Measurements from ENCODE around the gene CTNNB1.

CTNNB1 gene

GRCh38 chr3:41198950-41199865 lies at the start of gene CTNNB1:
CTNNB1 (plus strand) TSS chr3:41199505; CDS start chr3:41224069, 24,564 bp downstream.
- peak; percentile 96 for DNase-seq

- no peak for DNase-seq
Observed at GRCh38 chr3:41155834-41156233, 43.5 kb upstream of the CTNNB1 start.

- peak; percentile 6 for DNase-seq
Observed at GRCh38 chr3:41158947-41159346, 40.4 kb upstream of the CTNNB1 start.

GRCh38 chr3:41159588-41160189 lies 39.6 kb upstream of the CTNNB1 start:
- no peak for DNase-seq

- no peak for DNase-seq
Observed at GRCh38 chr3:41162541-41162940, 36.8 kb upstream of the CTNNB1 start.

DNA sequence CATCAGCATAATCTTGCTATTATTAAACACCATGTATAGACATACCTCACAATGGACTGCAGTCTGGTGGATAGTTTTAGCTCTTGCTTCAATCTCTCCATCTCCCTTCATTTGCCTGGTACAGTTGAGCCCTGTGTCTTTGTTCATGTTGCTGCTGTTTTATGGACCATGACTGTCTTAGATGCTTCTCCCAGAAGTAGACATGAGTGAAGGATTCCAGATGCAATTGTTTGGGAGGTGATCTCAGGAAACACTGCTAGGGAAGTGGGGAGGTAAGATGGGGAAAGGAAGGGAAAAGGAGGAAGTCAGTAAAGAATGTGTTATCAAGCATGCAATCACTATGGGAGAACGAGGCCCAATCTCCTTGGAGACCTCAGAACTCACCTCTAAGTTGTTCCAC lies 36.3 kb upstream of the CTNNB1 start:
- DNase-seq = no peak

- DNase-seq = no peak
Observed at GRCh38 chr3:41163421-41163820, 35.9 kb upstream of the CTNNB1 start.

DNA sequence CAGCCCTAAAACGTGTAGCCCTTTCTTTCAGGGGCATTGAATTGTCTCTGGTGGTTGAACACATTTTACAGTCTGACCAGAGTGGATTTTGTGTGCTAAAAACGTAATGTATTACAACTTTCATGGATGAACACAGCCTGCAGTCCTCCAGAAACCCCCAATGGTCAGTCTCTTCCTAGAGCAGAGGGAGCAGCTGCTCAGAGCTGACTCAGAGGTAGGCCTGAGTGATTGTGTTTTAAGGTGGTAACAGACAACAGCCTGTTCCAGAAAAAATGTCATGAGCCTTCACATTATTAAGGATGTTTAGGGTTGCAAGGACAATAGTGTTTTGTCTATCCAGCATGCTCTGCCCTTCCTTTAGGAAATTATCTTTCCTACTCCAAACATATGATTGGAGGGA lies 34.5 kb upstream of the CTNNB1 start:
- no peak for DNase-seq

DNA sequence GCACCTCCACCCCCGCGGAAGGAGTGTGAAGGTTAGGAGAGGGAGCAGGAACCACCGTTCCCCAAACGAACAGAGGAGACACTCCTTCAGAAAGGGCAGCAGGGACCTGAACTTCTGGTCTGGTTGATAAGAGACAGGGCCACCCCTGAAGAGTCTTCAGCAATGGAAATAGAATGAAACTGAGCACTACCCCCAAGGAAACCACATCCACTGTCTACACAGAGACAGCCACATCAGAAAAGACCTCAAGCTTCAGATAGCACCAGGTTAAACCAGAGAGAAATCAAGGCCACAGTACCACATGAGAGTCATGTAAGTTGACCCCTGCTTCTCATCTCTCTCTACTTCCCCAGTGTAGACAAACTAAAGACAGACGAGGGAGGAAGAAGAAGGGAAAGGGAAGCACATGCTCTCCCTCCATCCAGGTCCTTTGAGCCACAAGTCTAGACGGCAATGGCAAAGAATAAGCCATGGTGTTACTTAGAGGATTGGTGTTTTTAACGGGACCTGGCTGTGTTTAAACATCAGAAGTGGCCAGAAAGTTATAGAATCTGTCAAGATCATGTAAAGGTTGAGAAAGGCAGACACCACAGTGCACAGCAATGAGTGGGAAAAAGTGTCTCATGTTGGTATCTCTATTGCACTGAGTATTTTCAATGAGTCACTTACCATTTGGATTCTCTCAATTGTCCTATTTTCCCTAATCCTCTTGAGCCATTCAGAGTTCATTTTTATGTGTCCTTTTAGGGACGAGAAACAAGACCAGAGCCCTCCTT lies 31.4 kb upstream of the CTNNB1 start:
- DNase-seq = no peak

DNA sequence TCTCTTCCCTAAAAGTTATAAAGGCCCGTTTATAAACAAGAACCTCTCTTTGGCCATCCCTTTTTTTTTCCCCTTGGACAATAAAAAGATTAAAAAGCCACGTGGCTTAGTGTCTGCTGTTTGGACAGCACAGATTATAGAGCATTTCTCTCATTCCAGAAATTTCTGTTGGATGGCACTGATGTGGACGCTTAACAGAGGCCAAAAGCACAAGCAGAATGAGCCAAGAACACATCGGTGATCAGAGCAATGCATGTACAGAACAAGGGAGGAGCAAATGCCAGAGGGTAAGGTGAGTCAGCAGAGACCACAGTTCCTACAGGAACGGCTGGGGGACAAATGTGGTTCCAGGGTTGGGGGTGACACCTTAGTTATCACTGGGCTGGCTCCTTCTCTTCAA lies 30.3 kb upstream of the CTNNB1 start:
- no peak for DNase-seq

- DNase-seq = no peak
Observed at GRCh38 chr3:41173926-41174885, 25.1 kb upstream of the CTNNB1 start.

GRCh38 chr3:41175365-41175764 lies 23.9 kb upstream of the CTNNB1 start:
- DNase-seq = no peak

GRCh38 chr3:41176596-41176995 lies 22.7 kb upstream of the CTNNB1 start:
- DNase-seq = no peak

DNA sequence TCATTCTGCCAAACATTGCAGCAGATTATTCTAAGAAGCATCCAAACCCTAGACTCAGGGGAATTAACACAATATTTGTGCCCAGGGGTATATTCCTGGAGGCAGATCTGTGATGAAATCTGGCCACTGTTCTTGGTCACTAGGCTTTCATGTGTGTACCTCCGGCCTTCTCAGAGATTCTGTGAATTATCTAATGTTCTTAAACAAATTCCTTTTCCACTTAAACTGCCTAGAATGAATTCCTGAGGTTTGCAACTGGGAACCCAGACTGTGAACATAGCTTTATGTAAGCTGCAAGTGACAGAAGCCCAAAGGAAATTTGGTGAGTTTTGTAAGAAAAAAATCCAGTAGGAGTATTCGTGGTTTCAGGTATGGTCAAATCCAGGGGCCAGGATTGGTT lies 20.7 kb upstream of the CTNNB1 start:
- no peak for DNase-seq

- DNase-seq = no peak
Observed at GRCh38 chr3:41180396-41180795, 18.9 kb upstream of the CTNNB1 start.

DNA sequence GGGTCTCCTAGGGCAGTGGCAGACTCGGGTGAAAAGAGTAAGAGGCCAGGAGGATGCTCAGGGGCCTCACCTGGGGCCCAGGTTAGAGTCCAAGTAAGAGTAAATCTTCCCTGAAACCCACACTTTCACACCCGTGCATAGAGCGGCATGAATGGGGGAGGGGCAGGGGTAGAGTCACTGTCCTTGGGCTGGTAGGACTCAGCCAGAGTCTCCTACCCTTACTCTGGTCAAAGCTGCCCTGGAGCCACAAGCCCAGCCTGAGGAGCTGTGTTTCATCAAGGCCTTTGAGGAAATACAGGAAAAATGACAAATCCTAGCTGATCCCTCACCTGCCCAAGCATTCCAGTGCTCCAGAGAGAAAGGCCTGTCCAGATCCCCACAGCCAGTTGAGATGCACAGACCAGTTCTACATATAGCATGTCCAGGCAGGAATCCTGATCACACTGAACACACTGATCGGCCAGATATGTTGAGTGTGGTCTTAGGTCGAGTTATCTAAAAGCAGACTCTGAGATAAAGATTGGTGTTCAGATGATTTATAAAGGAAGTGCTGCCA lies 16.7 kb upstream of the CTNNB1 start:
- DNase-seq = no peak

GRCh38 chr3:41184394-41184793 lies 14.9 kb upstream of the CTNNB1 start:
- DNase-seq = no peak

- DNase-seq = no peak
Observed at GRCh38 chr3:41186297-41186696, 13.0 kb upstream of the CTNNB1 start.

GRCh38 chr3:41188306-41188705 lies 11.0 kb upstream of the CTNNB1 start:
- DNase-seq = no peak

DNA sequence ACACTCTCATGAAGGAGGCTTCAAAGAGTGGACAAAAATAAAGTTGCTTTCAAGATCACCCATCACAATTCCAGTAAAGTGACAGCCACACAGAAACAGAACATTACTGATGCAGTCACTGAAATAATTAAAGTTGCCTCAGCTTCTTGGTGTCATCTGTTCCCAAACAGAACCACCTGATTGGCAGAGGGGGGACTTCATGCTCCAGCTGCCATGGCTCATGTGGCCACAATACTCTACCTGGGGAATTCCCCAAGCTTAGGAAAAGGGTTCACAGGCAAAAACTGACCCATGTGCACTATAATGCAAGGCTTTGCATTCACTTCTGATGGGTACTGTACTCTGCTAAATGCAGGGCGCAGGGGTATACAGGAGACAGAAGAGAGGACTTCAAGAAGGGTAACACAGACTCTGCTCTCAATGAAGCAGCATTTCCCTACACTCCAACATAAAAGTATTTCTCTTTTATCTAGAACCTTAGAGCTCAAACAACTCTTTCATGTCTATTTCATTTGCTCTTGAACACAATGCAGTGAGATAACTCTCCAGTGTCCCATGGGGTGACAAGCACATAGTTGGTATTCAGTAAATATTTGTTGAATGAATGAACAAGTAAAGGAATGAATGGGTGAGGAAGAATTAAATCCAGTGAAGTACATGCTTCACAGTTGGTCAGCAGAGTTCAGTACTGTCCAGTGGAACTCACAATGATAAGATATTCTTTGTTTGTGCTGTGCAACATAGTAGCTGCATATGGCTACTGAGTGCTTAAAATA lies 8.6 kb upstream of the CTNNB1 start:
- no peak for DNase-seq

- no peak for DNase-seq
Observed at GRCh38 chr3:41192885-41193284, 6.4 kb upstream of the CTNNB1 start.
